OCI-M2 (cell line): ENCODE data around the gene C8G.

Experiments
- DNase-seq: peaks from one replicate; lab custom pipeline; 2025; ENCODE audit not compliant: unreplicated experiment; lab: John Stamatoyannopoulos, UW

C8G gene

DNA sequence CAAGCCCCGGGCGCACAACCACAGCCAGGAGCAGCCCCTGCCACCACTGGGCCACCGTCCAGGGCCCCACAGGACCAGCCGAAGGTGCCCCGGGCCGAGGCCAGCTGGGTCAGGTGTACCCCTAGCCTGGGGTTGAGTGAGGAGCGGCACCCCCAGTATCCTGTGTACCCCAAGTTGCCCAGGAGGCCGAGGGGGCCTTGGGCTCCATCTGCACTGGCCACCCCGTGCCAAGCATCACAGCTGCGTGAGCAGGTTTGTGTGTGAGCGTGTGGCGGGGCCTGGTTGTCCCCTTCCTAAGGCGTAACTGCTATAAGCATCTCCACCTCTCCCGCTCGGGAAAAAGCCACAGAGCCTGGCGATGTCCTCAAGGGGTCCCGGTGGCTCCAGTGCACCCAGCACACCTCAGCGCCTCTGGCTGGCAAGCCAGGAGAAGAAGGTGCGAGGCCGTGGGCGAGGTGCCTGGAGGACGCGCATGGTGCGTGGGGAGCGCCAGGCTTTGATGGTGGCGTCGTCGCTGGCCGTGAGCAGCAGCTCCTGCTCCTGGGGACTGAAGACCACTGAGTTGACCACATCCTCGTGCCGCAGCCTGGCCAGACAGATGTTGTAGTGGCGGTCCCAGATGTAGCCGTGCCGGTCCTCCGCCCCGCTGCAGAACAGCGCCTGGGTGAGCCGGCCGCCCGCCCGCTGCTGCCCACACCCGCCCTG, 4.4 kb upstream of the C8G start:
- DNase-seq = no peak

DNA sequence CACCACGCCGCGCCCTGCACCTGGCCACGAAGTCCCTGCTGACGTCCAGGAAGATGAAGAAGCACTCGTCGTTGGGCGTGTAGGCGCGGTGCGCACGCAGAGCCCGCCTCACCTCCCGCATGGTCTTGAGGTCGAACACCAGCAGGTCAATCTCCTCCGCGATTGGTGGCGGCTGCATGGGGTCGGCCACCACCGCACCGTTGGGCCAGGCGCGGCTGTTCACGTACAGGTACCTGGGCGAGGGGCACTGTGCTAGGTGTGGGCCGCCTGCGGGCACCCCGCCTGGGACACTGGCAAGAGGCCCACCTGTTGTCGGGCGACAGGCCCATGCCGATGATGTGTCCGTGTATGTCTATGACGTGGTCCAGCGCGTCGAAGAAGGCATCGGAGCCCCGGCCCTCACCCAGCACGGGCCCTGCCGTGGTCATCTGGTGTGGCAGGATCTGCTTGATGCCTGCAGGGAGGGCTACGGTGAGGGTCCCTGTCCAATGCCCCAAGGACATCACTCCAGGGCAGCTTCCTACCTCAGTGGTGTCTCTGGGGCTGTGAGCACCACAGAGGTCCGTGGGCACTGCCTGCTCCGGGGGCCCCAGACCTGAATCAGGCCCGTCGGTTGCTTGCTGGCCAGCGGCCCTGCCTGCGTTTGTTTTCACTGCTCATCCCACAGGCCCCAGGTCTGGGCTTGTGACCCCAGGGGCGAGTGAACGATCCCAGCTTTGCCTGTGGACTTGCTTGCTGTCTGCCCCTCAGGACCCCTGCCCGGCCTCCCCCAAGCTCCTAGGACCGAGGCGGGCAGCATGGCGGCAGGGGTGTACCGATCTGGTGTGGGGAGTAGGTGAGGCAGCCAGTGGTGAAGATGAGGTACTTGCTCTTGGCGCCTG, 3.6 kb upstream of the C8G start:
- DNase-seq = no peak

DNA sequence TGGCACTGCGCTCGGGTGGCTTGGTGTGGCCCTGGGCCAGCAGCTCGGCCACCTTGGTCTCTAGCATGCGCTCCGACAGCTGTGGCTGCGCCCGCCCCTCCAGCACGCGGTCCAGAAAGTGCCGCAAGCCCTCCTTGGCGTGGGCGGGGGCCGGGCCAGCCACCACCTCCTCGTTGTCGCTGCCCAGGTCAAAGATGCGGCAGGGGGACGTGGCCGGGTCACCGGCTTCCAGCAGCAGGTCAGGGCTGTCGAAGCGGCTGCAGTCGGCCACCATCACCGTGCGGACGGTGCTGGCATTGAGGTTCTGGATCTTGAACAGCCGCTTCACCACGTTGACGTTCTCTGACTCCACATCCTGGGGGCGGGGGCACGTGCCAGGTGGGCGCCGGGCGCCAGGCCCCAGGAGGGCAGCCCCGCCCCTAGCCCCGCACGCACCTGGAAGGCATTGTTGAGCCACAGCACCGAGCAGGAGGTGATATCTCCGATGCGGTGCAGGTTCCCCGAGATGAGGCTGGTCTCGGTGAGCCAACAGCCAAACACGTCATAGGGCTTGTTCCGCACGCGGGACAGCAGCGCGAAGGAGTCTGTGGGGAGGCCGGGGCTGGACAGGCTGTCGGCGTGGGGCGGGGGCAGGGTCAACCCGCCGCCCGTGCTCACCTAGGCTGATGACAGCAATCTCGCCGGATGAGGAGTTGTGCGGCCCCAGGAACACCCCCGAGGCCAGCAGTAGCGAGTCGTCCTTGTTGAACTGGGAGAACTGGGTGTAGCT, 2.7 kb upstream of the C8G start:
- DNase-seq = no peak

DNA sequence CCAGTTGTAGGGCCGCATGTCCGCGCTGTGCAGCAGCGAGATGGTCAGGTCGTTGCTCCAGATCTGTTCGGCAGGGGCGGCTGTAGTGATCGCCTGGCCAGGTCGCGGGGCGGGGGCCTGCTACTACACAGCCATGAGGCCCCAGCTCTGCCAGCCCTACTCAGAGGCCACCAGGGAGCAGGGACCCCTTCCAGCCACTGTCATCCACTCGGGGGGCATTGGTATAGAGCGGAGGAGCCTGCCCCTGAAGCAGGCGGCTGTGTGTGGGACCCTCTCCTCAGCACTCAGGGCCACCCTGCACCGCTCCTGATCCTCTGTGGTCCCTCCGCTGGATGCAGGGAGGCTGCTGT, 2.2 kb upstream of the C8G start:
- DNase-seq = no peak

DNA sequence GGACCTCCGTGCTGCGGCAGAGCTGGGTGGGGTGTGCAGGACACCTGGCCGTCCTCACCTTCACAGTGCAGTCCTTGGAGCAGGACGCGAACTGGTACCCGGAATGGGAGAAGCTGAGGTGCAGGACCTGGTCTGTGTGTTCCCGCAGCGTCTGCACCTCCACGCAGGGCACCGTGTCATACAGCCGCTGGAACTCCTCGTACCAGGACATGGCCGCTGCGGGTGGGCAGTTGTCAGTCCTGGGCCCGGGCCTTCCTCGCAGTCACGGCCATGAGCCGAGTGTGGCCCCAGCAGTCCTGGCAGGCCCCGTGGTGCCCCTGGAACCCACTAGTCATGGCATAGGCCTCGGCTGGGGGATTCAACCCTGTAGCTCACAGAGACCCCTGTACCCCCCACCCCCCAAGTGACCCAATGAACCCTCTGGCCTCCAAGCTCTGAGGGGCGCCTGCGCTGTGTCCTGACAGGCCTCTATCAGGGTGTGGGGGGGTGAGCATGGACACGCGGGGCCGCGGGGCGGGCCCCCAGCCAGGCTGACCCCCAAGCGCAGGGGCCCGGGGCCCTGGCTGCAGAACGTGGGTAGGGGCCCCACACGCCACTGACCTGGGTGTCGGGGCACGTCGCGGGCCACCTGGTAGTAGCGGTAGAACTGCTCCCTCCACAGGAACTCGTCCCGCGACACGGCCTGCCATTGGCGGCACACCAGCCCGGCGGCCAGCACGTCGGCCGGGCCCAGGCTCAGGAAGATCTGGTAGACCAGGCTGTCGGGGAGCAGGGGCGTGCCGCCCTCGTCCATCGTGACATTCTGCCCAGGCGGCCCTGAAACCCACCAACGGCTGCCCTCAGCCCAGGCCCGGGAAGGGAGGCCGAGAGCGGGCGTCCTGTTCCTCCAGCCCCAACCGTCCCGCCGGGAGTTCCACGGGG, 1.5 kb upstream of the C8G start:
- DNase-seq = no peak

DNA sequence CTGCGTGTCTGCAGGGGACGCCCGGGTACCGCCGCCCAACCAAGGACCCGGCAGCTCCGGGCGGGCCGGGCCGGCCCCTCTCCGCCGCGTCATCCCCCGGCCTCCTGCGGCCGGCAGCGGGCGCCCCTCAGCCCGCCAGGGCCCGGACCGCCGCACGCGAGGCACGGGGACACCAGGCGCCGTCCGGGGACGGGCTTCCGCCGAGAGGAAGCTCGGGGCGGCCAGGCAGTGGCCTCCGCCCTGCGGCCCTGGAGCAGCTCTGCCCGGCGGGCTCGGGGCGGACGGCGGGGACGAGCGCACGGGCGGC, 878 bp upstream of the C8G start:
- DNase-seq = no peak

DNA sequence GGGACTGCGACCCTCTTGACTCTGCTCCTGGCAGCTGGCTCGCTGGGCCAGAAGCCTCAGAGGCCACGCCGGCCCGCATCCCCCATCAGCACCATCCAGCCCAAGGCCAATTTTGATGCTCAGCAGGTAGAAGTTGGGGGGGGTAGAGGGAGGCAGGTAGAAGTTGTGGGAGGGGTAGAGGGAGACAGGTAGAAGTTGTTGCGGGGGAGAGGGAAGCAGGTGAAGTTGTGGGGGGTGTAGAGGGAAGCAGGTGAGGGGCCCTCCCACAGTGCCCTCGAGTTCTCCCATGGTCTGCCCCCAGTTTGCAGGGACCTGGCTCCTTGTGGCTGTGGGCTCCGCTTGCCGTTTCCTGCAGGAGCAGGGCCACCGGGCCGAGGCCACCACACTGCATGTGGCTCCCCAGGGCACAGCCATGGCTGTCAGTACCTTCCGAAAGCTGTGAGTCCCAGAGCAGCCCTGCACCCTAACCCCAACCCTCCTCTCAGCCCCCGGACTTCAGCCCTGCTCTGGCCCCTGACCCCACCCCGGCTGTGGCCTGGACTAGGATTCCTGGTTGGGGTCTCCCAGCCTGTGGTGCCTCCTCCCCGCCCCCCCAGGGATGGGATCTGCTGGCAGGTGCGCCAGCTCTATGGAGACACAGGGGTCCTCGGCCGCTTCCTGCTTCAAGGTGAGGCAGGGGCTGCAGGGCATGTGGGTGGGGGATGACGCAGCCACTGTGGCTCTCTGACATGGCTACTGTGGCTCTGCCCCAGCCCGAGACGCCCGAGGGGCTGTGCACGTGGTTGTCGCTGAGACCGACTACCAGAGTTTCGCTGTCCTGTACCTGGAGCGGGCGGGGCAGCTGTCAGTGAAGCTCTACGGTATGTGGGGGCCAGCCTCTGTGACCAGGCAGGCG, 537 bp downstream of the C8G start:
- no peak for DNase-seq

DNA sequence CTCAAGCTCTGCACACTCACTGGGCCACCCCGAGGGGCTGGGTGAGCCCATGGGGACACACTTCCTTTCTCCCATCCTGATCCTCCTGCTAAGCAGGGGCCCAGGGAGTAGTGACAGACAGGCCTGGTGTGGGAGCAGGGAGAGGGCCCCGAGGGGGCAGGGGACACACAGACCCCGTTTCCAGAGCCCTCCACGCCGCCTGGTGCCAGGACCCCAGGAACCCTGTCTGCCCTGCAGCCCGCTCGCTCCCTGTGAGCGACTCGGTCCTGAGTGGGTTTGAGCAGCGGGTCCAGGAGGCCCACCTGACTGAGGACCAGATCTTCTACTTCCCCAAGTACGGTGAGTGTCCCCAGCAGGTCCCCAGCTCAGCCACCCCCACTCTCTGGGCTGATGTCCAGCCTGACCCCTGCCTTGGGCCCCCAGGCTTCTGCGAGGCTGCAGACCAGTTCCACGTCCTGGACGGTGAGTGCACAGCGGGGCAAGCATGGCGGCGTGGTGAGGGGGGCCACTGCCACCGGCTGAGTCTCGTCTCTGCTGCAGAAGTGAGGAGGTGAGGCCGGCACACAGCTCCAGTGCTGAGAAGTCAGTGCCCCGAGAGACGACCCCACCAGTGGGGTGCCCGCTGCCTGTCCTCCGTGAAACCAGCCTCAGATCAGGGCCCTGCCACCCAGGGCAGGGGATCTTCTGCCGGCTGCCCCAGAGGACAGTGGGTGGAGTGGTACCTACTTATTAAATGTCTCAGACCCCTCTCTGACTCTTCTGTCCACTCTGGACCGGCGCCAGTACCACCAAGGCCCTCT, 1.4 kb downstream of the C8G start:
- no peak for DNase-seq

DNA sequence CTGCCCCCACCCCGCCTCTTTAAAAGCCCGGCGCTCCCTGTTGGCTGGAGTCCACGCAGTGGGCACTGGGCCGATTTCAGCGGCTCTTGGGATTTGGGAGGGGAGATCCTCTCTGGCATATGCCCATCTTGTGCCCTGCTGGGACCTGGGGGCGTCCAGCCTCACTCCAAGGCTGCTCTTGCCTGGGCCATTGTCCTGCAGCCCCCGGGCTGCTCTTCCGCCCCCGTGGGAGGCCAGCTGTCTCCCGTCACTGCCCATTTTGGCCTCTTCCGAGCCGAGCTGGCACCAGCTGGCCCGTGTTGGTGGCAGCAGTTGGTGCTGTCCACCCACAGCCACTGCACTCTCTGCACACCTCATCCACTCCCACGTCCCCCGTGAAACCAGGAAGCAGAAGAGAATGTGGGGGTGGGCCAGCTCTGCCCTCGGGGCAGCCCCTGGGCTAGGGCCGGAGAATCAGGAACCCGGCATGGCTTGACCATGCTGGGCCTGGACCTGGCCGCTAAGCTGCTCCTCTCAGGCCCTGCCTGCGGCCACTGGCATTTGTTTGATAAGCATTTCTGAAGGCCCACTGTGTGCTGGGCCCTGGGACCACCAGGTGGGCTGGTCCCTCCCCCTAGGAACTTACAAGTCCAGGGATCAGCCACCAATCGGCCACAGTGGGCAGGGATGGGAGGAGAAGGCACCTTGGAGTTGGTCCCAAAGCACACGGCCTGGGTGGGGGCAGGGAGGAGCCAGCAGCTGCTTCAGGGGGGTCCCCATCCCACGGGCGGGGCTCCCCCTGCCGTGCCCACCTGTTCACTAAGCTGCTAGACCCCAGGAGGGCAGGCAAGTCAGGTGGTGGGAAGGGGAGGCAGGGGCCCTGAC, 2.2 kb downstream of the C8G start:
- no peak for DNase-seq

DNA sequence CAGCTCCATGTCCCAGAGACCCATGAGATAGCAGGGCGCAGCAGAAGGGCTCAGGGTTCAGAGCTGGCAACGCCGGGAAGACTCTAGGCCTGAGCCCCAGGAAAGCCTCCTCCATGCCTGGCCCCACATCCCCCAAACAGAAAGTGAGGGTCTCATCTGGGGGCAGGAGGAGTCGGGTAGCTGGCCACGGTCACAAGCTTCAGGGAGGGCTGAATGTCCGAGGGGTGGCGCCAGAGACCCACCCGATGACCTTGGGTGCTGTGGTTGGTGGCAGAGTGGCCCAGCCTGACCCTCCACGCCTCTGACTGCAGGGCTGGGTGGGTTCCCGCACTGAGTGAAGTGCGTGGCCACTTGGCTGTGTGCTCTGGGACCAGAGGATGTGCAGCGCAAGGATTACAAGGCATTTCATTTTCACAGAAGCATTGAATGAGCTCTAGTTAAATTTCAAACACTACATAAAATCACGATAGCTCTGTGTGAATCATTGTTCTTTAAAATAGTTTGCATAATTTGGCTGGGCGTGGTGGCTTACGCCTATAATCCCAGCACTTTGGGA, 3.0 kb downstream of the C8G start:
- DNase-seq = no peak

DNA sequence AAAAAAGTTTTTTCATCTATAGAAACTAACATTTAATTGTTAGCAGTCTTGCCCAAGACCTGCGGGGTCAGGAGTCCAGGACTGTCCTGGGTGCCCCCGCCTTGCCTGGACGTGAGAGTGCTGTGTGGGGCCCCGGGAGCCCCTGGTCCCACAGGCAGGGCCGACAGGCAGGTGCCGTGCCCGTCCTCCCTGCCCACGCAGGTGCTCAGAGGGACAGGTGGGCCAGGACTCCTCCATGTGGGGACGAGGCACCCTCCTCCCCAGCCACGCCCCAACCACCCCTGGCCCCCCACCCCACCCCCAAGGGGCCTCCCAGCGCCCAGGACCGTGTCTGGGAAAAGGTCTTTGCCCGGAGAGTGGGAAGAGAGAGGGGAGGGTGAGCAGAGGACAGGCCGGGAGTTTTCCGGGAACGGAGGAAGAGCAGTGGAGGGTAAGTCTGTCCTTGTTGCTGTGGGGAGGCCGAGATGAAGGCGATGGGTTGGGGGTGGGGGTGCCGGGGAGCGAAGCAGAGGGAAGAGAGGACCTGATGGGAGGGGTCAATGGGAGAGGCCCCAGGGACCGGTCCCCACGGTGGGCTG, 4.3 kb downstream of the C8G start:
- no peak for DNase-seq

DNA sequence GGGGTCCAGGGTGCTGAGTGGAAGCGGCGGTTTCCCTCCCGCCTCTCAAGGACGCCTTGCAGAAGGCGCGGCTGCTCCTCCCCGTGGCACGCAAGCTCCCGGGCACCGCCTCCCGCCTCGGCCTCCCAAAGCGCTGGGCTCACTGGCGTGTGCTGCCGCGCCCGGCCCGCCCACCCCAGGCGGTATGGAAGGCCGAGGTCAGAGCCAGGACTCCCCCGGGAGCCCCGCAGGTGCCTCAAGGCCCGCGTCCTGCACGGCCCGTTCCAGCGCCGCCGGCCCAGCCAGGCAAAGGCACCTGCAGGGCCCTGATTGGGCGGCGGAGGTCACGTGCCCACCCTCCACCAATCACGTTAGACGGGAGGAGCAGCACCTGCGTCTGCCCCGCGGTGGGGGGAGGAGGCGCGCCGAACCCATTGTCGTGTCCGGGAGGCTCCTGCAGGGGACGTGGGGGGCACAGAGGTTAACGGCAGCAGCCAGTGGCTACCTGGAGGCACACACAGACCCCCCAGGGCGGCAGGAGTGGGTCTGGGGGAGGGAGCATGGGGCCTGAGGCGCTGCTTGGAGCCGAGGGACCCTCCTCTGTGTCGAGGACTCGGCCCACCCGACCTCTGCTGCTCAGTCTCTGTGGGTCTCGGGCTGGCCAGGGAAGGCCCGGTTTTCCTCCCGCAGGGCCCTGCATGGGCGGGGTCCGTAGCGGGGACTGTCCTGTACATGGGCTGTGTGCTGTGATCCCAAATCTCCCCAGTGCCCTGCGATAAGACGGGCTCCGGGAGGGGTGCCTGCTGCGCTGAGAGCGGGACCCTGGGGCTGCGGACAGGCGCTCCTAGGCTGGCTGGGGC, 5.0 kb downstream of the C8G start:
- peak; percentile 47 for DNase-seq

DNA sequence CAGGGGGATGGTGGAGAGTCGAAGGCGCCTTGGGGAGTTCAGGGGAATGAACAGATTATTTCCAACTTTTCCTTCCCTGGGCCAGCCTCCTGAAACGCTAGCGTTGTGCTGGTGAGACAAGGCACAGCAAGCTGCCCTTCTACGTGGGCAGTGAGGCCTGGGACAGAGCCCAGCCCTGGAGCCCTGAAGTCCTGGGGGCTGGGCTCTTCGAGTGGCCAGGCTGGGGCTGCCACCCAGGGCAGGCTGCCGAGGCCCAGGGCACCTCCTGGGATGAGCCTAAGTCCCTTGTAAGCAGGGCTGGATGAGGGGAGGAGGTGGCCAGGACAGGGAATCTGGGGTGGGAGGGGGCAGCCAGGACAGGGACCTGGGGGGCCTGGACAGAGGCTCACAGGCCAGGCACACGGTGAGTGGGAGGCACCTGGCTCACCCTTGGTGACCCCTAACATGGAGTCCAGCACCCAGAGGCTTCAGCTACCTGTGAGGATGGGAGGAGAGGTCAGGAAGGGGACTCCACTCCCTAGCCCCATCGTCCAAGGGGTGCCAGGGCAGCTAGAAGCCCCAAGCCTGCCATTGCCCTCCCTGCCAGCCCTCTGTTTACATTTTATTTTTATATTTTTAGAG, 5.7 kb downstream of the C8G start:
- DNase-seq = no peak

DNA sequence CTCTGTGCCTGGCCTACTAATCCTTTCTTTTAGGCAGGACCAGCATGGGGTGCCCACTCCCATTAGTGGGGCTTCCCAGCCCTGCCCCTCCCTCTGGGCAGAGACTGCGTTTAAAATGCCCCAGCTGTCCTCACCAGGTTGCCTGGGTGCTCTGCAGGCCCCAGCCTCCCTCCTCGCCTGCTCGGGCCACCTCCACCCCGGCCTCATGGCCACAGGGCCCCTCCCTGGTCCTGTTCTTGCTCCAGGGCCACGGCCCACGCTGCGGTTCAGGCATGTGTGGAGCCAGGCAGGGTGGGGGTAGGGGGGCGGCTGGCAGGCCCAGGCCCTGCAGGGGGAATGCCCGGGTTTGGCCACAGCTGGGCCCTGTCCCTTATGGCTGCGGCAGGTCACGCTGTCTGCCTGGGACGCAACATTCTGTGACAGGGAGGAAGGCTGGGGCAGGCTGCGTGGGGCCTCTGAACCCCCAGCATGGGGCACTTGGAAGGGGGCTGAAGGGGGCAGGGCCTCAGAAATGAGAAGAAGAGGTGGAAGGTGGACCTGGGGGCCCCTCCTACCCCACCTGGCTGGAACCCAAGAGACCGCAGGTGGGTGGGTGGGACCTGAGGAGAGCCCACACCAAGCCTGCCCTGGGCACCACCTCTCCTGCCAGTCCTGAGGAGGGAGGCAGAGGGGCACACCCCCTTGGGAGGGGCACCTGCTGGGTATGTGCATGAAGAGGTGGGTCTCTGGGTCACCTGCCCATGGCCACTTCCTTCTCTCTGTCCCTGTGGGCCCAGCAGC, 6.7 kb downstream of the C8G start, which contains the start of gene LCN12:
TSS of gene LCN12 (plus strand) at position 733 of the 780 bp plus-strand sequence. CDS start 55 bp downstream, outside the sequence.
- no peak for DNase-seq

DNA sequence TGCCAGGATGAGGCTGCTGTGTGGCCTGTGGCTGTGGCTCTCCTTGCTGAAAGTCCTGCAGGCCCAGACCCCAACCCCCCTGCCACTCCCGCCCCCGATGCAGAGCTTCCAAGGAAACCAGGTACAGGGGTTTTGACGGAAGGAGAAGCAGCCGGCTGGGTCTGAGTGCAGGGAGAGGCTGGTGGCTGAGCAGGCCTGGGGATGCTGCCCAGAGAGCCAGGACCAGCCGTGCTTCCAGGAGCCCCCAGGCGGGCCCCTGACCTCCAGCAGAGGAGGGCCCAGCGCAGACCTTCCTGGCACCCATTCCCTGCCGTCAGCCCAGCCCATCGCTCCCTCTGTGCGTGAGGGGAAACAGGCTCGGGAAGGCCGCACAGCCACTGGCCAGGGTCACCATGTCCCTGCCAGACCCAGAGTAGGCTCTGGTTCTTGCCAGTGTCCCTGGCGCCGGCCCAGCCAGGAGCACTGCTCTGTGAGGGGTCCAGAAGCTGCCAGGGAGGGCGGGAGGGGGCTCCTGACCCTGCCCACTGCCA, 7.3 kb downstream of the C8G start:
- DNase-seq = no peak
